Measurements from ENCODE around the gene MAN1A2.

GRCh38 chr1:117452216-117452615, 85.0 kb downstream of the MAN1A2 start:
- TF ChIP-seq CTCF (IDR thresholded peaks at IDR 0.05; ENCODE audit: poor library complexity, severe bottlenecking) (no peak), POLR2AphosphoS5 (IDR thresholded peaks at IDR 0.05) (no peak), RAD21 (conservative IDR thresholded peaks at IDR 0.05) (no peak), EZH2 (IDR thresholded peaks at IDR 0.05; ENCODE audit: borderline replicate concordance, insufficient read depth, low read length, poor library complexity, severe bottlenecking) (no peak), EP300 (conservative IDR thresholded peaks at IDR 0.05; ENCODE audit: poor library complexity, severe bottlenecking) (no peak), MXI1 (conservative IDR thresholded peaks at IDR 0.05; ENCODE audit: poor library complexity, severe bottlenecking) (no peak), SMC3 (conservative IDR thresholded peaks at IDR 0.05; ENCODE audit: poor library complexity) (no peak)
